Embryonic facial prominence (tissue), 1 donor: ENCODE measurements around the gene CORT.

Experiments used
- DNase-seq: peaks from one replicate; pipeline ENCODE4 v3.0.0-alpha.2; 2016; ENCODE audit errors: extremely low spot score

The CORT gene

GRCh38 chr1:10474613-10475507 is 25.0 kb downstream of the CORT start, which contains the start of gene PEX14:
TSS of gene PEX14 (plus strand) at chr1:10474950. CDS start at chr1:10474967, 17 bp downstream.
- DNase-seq, result peak; percentile 74

- DNase-seq, result no peak
Observed at GRCh38 chr1:10475510-10475909, 25.7 kb downstream of the CORT start.

DNA sequence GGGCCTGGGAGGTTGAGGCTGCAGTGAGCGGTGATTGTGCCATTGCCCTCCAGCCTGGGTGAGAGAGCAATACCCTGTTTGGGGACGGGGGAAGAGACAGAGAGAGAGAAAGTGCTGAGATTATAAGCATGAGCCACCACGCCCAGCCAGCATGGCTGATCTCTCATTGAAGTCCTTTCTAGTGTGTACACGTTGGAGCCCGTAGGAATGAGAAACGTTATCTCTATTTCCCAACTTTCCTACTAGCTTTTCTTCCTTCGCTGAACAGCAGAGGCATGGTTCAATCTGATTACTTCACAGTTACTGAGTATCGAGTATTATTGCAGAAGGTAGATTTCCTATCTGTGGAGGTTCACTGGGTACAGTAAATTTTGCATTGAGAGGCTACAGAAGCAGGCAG is 29.5 kb downstream of the CORT start:
- DNase-seq, result no peak

- no peak for DNase-seq
Observed at GRCh38 chr1:10480614-10481013, 30.8 kb downstream of the CORT start.

GRCh38 chr1:10484521-10484920 is 34.7 kb downstream of the CORT start:
- no peak for DNase-seq

GRCh38 chr1:10489291-10490055 is 39.6 kb downstream of the CORT start:
- DNase-seq, result no peak

- no peak for DNase-seq
Observed at GRCh38 chr1:10490286-10490970, 40.6 kb downstream of the CORT start.

GRCh38 chr1:10494418-10494753 is 44.6 kb downstream of the CORT start:
- no peak for DNase-seq

DNA sequence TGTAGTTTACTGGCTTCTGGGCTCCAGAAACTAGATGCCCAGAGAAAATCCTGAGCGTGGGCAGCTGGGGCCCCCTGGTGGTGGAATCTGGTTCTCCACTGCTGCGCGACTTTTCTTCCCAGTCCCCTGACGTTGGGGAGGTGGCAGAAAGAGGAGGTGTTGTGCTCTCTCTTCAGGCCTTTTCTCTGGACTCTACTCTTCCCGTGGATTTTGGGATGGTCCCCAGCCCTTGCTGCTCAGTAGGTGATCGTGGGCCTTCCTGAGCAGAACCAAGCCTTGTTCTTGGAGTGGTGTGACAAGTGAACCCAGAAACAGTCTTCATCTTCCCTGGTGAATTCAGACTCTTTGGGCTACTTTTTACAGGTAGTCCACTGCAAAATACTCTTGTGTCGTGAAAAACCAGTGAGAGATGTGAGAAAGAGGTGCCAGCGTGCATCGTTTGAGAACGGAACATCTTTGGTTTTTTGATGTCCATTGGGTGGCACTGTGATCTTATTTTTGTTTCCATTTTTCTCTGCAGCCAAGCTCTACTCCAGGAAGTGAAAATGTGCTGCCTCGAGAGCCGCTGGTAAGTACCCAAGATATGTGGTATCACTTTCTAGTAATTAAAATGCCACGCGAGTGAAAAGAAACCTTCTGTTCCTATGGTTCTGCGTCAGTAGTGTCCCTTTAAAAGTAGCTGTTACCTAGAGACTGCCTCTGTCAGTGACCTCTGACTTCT is 45.1 kb downstream of the CORT start:
- DNase-seq, result peak; percentile 34

DNA sequence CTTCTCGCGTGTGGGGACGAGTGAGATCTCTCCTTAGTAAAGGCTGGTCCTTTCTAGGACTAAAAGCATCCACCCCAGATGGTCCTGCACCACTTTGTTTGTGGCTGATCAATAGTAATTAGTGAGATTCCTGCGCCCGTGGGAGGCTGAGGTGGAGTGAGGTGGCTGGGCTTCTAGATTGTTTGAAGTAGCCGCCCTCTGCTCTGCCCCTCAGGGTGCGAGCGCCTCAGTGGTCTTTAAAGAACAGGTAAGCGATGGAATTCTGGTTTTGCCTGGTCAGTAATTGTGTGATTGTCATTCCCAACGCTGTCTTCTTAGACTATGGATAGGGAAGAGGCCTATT is 45.6 kb downstream of the CORT start:
- no peak for DNase-seq

- peak; percentile 25 for DNase-seq
Observed at GRCh38 chr1:10495952-10496351, 46.1 kb downstream of the CORT start.

DNA sequence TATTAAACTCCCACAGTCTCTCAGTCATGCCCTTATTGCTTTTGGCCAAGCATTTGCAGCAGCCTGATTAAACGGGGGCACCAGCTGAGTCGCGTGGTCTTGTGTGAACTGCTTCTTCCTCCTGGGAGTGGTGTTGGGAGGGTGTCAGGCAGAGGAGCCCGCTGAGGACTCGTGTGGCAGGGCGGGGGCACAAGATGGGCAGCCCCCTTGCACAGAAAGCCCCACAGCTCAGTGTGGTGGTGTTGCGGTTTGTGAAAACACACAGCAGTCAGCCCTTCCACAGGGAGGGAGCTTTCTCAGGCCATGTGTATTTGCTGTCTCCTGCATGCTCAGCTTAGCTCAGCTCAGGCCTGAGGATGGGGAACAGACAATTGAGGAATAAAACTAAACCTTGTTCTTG is 47.3 kb downstream of the CORT start:
- no peak for DNase-seq

DNA sequence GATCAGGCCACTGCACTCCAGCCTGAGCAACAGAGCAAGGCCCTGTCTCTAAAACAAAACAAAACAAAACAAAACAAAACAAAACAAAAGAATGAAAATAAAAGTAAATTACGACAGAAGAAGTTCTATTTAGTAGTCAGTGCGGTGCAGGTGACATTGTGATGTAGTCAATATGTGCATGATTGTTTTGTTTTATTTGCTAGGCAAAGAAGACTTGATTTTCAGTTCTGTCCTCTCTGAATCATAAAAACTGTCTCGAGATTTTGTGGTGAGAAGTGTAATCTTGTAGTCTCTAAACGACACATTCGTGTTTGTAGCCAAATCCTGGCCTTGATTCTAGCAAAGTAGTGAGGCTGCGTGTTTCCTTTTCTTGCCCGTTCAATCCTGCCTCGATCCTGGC is 48.4 kb downstream of the CORT start:
- no peak for DNase-seq
